AG09319 (cell line): ENCODE data around the gene SULT2B1.

Experiments used
- DNase-seq: peaks from one replicate; pipeline ENCODE4 v3.0.0-alpha.2; 2010; ENCODE audit warnings: low read depth; ENCODE audit errors: extremely low read depth
- TF ChIP-seq, protein P1 (sequence below): IDR thresholded peaks from 2 replicates; pipeline ENCODE4 v1.5.1; 2011; ENCODE audit warnings: low read depth, mild to moderate bottlenecking, inconsistent platforms, low read length, moderate library complexity

SULT2B1 gene

DNA sequence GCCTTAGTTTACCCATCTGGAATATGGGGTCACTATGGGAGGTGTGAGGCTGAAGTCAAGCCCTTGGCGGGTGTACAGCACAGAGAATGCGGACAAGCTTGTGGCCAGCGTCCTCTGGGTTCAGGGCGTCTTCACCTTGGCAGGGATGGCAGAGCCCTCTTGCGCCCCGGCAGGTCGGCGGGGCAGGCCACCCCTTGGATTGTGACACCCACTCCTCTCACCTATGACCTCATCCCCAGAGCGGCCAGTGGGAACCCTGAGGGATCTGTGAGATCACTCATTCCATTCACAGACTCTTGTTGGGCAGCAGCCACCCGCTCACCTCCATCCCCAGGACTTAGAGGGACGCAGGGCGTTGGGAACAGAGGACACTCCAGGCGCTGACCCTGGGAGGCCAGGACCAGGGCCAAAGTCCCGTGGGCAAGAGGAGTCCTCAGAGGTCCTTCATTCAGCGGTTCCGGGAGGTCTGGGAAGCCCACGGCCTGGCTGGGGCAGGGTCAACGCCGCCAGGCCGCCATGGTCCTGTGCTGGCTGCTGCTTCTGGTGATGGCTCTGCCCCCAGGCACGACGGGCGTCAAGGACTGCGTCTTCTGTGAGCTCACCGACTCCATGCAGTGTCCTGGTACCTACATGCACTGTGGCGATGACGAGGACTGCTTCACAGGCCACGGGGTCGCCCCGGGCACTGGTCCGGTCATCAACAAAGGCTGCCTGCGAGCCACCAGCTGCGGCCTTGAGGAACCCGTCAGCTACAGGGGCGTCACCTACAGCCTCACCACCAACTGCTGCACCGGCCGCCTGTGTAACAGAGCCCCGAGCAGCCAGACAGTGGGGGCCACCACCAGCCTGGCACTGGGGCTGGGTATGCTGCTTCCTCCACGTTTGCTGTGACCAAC lies 54.7 kb downstream of the SULT2B1 start, which contains the start of gene SPACA4:
Gene SPACA4, plus strand, starts transcription at position 280 of the 896 bp plus-strand sequence. Its CDS starts 237 bp downstream, at position 517.
- TF ChIP-seq, protein P1, sequence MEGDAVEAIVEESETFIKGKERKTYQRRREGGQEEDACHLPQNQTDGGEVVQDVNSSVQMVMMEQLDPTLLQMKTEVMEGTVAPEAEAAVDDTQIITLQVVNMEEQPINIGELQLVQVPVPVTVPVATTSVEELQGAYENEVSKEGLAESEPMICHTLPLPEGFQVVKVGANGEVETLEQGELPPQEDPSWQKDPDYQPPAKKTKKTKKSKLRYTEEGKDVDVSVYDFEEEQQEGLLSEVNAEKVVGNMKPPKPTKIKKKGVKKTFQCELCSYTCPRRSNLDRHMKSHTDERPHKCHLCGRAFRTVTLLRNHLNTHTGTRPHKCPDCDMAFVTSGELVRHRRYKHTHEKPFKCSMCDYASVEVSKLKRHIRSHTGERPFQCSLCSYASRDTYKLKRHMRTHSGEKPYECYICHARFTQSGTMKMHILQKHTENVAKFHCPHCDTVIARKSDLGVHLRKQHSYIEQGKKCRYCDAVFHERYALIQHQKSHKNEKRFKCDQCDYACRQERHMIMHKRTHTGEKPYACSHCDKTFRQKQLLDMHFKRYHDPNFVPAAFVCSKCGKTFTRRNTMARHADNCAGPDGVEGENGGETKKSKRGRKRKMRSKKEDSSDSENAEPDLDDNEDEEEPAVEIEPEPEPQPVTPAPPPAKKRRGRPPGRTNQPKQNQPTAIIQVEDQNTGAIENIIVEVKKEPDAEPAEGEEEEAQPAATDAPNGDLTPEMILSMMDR, result no peak
- no peak for DNase-seq

DNA sequence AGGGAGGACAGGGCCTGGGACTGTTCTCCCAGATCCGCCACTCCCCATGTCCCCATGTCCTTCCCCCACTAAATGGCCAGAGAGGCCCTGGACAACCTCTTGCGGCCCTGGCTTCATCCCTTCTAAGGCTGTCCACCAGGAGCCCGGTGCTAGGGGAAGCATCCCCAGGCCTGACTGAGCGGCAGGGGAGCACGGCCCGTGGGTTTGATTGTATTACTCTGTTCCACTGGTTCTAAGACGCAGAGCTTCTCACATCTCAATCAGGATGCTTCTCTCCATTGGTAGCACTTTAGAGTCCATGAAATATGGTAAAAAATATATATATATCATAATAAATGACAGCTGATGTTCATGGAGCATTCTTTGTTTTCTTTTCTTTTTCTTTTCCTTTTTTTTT lies 55.4 kb downstream of the SULT2B1 start:
- DNase-seq, result no peak
- TF ChIP-seq, protein P1, result no peak

DNA sequence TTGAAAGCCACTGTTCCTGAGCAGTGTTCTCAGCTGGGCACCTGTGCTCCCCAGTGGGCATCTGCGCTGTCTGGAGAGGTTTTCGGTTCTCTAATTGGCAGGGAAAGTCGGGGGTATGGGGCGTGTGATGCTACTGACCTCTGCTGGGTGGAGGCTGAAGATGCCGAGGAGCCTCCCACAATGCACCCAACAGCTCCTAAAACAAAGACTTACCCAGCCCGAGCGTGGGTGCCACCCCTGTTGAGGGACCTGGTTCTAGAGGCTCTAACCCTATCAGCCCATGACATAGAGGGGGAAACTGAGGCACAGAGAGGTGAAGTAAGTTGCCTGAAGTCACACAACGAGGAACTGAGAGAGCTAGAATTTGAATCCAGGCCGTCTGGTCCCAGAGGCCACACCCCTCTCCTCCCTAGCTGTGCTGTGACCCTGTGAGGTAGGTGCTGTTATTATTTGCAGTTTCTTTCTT lies 56.9 kb downstream of the SULT2B1 start:
- TF ChIP-seq, protein P1, result peak; percentile 55
- DNase-seq, result no peak

DNA sequence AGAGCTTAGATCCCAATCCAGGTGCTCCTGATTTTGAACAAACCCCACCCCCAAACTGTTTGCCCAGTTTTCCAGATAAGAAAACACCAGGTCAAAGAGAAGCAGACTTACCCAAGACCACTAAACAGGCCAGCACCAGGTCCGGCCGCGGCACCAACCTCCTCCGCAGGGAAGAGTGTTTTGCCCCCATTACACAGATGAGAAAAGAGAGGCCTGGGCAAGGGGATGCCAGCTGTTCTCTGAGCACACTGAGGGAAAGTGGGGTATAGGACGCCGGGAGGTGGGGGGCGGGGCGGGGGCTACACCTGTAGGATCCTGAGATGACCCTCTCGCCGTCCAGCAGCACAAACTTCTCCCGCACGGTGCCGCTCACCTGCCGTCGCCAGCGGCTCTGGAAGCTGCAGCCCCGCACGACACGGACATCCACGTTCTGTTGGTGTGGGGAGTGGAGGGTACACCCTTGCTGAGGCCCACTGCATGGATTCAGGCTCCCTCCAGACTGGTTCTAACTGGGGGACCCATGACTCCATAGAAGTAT lies 57.7 kb downstream of the SULT2B1 start:
- TF ChIP-seq, protein P1, result no peak
- DNase-seq, result no peak

DNA sequence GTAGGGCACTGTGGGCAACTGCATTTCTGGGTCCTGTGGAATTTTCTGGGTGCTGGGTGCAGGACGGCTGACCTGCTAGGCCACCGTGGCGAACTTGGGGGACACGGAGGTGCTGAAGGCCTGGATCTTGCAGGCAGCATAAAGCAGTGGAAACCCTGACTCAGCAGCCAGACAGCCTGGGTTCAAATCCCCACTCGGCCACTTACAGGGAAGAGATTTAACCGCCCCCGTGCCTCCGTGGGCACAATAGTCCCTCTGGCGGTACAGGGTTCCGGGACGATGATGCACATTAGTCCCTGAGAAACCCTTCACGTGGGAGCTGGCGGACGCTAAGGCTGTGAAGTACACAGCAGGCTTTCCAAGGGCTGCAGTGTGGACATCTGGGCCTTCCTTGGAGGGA lies 59.9 kb downstream of the SULT2B1 start:
- TF ChIP-seq, protein P1, result no peak

DNA sequence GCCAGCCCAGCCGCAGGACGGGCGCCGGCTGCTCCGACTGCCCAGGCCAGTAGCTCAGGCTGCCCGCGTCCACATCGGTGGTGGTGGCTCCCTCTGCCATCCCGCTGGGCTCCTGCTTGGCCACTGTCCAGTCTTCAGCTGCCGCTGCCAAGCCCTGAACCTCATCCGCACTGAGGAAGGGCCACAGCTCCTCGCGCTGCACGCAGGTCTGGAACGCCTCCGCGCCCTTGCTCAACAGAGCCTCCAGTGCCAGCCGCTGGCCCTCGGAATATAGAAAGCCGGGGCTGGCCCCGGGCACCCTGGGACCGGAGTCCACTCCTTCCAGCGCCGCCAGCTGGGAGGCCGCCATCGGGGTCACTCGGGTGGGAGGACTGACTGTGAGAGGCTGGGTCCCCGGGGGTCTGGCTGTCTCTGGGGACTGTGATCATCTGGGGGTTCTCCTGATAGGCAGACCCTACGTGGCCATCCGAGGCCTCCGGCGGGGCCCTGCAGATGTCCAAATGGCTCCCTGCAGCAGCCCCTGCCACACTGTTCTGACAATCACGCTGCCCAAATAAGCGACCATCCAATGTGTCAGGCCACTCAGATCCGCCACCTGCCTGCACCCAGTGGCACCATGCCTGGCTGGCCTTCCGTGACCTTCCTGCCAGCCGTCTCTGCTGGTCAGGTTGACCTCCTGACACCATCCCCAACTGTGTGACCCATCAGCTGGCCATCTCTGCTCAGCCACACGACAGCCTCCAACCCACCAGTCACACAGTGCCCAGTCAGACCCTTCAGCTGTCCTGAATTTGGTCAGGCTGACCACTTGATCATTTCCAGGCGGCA lies 61.3 kb downstream of the SULT2B1 start:
- no peak for DNase-seq
- TF ChIP-seq, protein P1, result no peak

More for the DNA sequence above, 59.9 kb downstream of the SULT2B1 start:
- no peak for DNase-seq
